ENCODE measurements around the gene VPS13D.

DNA sequence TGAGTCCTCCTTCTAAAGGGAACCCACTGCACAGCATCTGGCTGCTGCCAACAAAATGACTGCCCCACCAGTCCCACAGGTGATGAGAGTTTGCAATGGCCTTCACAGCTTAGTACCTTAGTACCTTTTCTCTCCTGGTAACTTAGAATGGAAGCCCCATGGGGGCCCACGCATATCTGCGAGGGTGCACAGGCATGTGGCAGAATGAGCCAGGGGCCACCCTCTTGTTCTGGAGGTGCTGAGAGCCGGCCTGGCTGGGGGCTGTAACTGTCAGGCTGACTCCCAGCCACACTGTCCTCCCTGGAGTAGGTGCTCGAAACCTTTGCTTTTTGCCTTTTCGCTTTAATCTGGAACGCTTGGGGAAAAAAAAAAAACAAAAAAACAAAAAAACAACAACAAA is 203.1 kb downstream of the VPS13D start:
- TF ChIP-seq, protein P1, sequence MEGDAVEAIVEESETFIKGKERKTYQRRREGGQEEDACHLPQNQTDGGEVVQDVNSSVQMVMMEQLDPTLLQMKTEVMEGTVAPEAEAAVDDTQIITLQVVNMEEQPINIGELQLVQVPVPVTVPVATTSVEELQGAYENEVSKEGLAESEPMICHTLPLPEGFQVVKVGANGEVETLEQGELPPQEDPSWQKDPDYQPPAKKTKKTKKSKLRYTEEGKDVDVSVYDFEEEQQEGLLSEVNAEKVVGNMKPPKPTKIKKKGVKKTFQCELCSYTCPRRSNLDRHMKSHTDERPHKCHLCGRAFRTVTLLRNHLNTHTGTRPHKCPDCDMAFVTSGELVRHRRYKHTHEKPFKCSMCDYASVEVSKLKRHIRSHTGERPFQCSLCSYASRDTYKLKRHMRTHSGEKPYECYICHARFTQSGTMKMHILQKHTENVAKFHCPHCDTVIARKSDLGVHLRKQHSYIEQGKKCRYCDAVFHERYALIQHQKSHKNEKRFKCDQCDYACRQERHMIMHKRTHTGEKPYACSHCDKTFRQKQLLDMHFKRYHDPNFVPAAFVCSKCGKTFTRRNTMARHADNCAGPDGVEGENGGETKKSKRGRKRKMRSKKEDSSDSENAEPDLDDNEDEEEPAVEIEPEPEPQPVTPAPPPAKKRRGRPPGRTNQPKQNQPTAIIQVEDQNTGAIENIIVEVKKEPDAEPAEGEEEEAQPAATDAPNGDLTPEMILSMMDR (IDR thresholded peaks at IDR 0.05), result no peak
- TF ChIP-seq POLR2A (IDR thresholded peaks at IDR 0.05), result no peak
